ELF-1 (cell line): Measurements from ENCODE around the gene WFIKKN2.

ENCODE experiments used
- DNase-seq: peaks from one replicate; pipeline ENCODE4 v3.0.0-alpha.2; 2016; ENCODE audit warnings: low read depth, low spot score

WFIKKN2 gene

GRCh38 chr17:50834429-50835300 is 721 bp upstream of the WFIKKN2 start:
- peak; percentile 63 for DNase-seq

- no peak for DNase-seq
Measured at GRCh38 chr17:50836826-50837225, 1.4 kb downstream of the WFIKKN2 start.

GRCh38 chr17:50837286-50837979 is 2.0 kb downstream of the WFIKKN2 start:
- DNase-seq, result no peak

- DNase-seq, result no peak
Measured at GRCh38 chr17:50837980-50838954, 2.9 kb downstream of the WFIKKN2 start.

- no peak for DNase-seq
Measured at GRCh38 chr17:50839591-50840310, 4.4 kb downstream of the WFIKKN2 start.

GRCh38 chr17:50840311-50840851 is 5.0 kb downstream of the WFIKKN2 start:
- no peak for DNase-seq

GRCh38 chr17:50841277-50841948 is 6.0 kb downstream of the WFIKKN2 start:
- DNase-seq, result no peak

- peak; percentile 90 for DNase-seq
Measured at GRCh38 chr17:50841949-50842354, 6.6 kb downstream of the WFIKKN2 start.

- no peak for DNase-seq
Measured at GRCh38 chr17:50842506-50843149, 7.2 kb downstream of the WFIKKN2 start.

- DNase-seq, result no peak
Measured at GRCh38 chr17:50843150-50843905, 7.9 kb downstream of the WFIKKN2 start.

GRCh38 chr17:50844117-50844700 is 8.8 kb downstream of the WFIKKN2 start:
- peak; percentile 65 for DNase-seq

- peak; percentile 63 for DNase-seq
Measured at GRCh38 chr17:50845240-50846147, 10.1 kb downstream of the WFIKKN2 start.

- no peak for DNase-seq
Measured at GRCh38 chr17:50847566-50847965, 12.2 kb downstream of the WFIKKN2 start.

GRCh38 chr17:50848039-50848438 is 12.7 kb downstream of the WFIKKN2 start:
- no peak for DNase-seq

GRCh38 chr17:50848711-50849110 is 13.3 kb downstream of the WFIKKN2 start:
- no peak for DNase-seq

GRCh38 chr17:50850640-50851039 is 15.3 kb downstream of the WFIKKN2 start:
- DNase-seq, result no peak

GRCh38 chr17:50853015-50853615 is 17.7 kb downstream of the WFIKKN2 start:
- DNase-seq, result no peak
